ENCODE results near the gene STXBP6.
A peak's percentile ranks its signal among the peaks of the same experiment; 100 is the strongest.

STXBP6 gene

DNA sequence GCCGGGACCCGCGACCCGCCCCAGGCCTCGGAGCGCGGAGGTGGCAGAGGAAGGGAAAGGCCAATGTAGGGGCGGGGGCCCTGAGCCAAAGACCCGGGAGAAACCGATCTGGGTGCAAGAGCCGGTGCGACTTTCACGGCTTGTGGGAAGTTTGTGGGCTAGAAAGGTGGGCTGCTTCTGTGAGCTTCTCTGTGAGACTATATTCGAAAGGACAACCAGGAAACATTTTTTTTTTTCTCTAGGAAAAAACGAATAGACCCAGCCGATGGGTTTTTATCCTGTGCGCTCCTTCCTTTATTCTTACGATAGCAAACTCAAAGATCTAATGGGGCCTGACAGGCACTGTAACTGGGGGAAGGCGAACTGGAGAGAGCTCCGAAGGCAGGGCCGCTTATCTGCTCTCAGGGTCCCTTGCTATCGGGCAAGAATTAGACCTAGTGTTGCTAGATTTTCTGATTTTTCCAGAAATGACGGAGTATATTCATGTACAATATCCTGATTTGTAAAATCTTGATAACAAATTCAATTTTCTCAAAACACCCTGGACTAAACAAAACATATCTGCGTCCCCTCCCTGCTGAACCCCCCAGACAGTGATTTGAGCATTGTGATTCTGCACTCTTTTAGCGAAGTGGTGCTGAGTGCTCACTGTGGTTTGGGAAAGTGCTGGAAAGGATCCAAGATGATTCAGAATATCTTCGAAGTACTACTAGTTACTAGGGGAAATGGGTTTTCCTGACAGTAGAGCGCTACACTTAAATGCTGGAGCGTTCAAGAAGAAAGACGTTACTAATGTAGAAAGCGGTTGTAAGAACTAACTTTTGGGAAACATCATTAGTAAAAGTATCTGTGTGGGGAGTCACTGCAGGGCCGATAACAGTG is 563 bp upstream of the STXBP6 start:
- TF ChIP-seq, protein P1, sequence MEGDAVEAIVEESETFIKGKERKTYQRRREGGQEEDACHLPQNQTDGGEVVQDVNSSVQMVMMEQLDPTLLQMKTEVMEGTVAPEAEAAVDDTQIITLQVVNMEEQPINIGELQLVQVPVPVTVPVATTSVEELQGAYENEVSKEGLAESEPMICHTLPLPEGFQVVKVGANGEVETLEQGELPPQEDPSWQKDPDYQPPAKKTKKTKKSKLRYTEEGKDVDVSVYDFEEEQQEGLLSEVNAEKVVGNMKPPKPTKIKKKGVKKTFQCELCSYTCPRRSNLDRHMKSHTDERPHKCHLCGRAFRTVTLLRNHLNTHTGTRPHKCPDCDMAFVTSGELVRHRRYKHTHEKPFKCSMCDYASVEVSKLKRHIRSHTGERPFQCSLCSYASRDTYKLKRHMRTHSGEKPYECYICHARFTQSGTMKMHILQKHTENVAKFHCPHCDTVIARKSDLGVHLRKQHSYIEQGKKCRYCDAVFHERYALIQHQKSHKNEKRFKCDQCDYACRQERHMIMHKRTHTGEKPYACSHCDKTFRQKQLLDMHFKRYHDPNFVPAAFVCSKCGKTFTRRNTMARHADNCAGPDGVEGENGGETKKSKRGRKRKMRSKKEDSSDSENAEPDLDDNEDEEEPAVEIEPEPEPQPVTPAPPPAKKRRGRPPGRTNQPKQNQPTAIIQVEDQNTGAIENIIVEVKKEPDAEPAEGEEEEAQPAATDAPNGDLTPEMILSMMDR (IDR thresholded peaks at IDR 0.05; ENCODE audit: low read depth, low read length, missing control alignments): no peak
- Histone ChIP-seq H3K36me3 (replicated peaks) (no peaks in the 10 kb centered on the region), H3K4me3 (ENCODE audit: low read depth, low read length) (peak overlapping the region; percentile 51), H3K27ac (no peak overlapping the region), H3K27me3 (replicated peaks) (peaks cover 11% of the 10 kb centered on the region)
- DNase-seq: peak; percentile 2
- in situ Hi-C loops (cut with HindIII; ENCODE audit: low pct_ligation_motif_present, low sequenced_read_pairs): no loop called here

- H3K27me3 ChIP-seq (replicated peaks): peaks cover 11% of the 10 kb centered on the region
- in situ Hi-C loops (cut with HindIII; ENCODE audit: low pct_ligation_motif_present, low sequenced_read_pairs): no loop called here
- no peaks in the 10 kb centered on the region for H3K36me3 ChIP-seq (replicated peaks)
- H3K4me3 ChIP-seq (ENCODE audit: low read depth, low read length): peak overlapping the region; percentile 44
- DNase-seq: no peak
- TF ChIP-seq, protein P1 (IDR thresholded peaks at IDR 0.05; ENCODE audit: low read depth, low read length, missing control alignments): no peak
- no peak overlapping the region for H3K27ac ChIP-seq
These were observed 817 bp downstream of the STXBP6 start for GRCh38 chr14:25049093-25049567.

DNA sequence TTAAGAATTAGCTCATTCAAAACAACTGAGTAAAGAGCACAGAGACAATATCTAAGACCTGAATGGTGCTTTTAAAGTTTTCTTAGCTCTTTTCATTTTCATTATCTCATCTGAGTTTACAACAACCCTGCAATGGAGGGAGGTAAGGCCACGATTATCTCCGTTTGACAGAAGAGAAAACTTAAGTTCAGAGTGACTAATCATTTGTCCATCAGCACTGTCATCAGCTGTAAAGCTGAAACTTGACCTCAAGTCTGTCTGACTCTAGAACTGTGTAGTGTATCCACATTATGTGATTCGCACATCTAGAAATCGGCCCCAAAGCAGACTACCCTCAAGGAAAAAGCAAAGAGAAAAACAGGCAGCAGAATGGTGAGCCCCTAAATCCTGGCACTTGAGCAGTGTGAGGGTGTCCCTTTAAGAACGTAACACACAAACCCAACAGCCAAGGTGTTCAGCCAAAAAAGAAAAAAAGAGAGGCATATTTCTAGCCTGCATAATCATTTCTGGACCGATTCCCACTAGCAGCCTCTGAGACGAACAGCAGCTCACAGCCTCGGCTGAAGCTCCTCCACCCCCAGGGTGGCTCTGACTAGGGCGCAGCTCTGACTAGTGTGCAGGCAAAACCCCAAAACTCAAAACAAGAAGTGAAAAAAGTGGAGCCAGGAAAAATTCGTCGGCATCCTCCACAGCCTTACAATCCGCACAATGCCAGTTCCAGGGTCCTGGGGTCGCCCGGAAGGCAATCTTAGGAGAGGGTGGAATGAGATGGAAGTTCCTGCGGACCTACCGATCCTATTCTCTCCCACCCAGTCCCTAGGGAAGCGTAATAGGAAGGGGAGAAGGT is 1.6 kb downstream of the STXBP6 start:
- TF ChIP-seq, protein P1 (IDR thresholded peaks at IDR 0.05; ENCODE audit: low read depth, low read length, missing control alignments): no peak
- H3K36me3 ChIP-seq (replicated peaks): no peaks in the 10 kb centered on the region
- H3K27me3 ChIP-seq (replicated peaks): peaks cover 11% of the 10 kb centered on the region
- H3K4me3 ChIP-seq (ENCODE audit: low read depth, low read length): no peak overlapping the region
- in situ Hi-C loops (cut with HindIII; ENCODE audit: low pct_ligation_motif_present, low sequenced_read_pairs): no loop called here
- no peak for DNase-seq
- no peak overlapping the region for H3K27ac ChIP-seq

- in situ Hi-C loops (cut with HindIII; ENCODE audit: low pct_ligation_motif_present, low sequenced_read_pairs): no loop called here
- TF ChIP-seq, protein P1 (IDR thresholded peaks at IDR 0.05; ENCODE audit: low read depth, low read length, missing control alignments): no peak
These were observed 3.5 kb downstream of the STXBP6 start for GRCh38 chr14:25046301-25046943.

GRCh38 chr14:25044106-25044698 is 5.7 kb downstream of the STXBP6 start:
- DNase-seq: no peak
- in situ Hi-C loops (cut with HindIII; ENCODE audit: low pct_ligation_motif_present, low sequenced_read_pairs): no loop called here
- peaks cover 3% of the 10 kb centered on the region for H3K27me3 ChIP-seq (replicated peaks)
- no peaks in the 10 kb centered on the region for H3K36me3 ChIP-seq (replicated peaks)
- H3K4me3 ChIP-seq (ENCODE audit: low read depth, low read length): no peak overlapping the region
- no peak overlapping the region for H3K27ac ChIP-seq
- TF ChIP-seq, protein P1 (IDR thresholded peaks at IDR 0.05; ENCODE audit: low read depth, low read length, missing control alignments): no peak

More at GRCh38 chr14:25046301-25046943, 3.5 kb downstream of the STXBP6 start:
- no peaks in the 10 kb centered on the region for H3K36me3 ChIP-seq (replicated peaks)
- H3K4me3 ChIP-seq (ENCODE audit: low read depth, low read length): no peak overlapping the region
- no peak for DNase-seq
- H3K27me3 ChIP-seq (replicated peaks): peaks cover 11% of the 10 kb centered on the region
- no peak overlapping the region for H3K27ac ChIP-seq
